Measurements from ENCODE around the gene USH2A.

The USH2A gene

GRCh38 chr1:215987092-215987875 lies 436.0 kb downstream of the USH2A start:
- Histone ChIP-seq H3K36me3 (ENCODE audit: insufficient read depth, low read length) (no peaks in the 10 kb centered on the region), H3K4me2 (ENCODE audit: low read depth, low read length, poor library complexity, severe bottlenecking) (no peak overlapping the region), H4K20me1 (ENCODE audit: insufficient read depth, low read length, poor library complexity, severe bottlenecking) (no peaks in the 10 kb centered on the region), H3F3A (ENCODE audit: low read depth) (no peaks in the 10 kb centered on the region), H3K4me1 (ENCODE audit: insufficient read depth, low read length, poor library complexity, severe bottlenecking) (no peaks in the 10 kb centered on the region), H3K9me3 (ENCODE audit: insufficient read depth, low read depth, low read length) (no peaks in the 10 kb centered on the region), H2AFZ (ENCODE audit: low read length) (no peak overlapping the region), H3K9me2 (replicated peaks; ENCODE audit: low read depth, low read length) (no peaks in the 10 kb centered on the region), H3K9ac (ENCODE audit: low read depth, low read length, poor library complexity, severe bottlenecking) (no peak overlapping the region), H3K79me2 (ENCODE audit: insufficient read depth, low read length) (no peaks in the 10 kb centered on the region), H3K4me3 (ENCODE audit: low read length, poor library complexity, severe bottlenecking) (no peak overlapping the region), H3K27me3 (ENCODE audit: insufficient read depth, low read length, poor library complexity, severe bottlenecking) (no peaks in the 10 kb centered on the region)
- TF ChIP-seq EZH2phosphoT487 (IDR thresholded peaks at IDR 0.05; ENCODE audit: borderline replicate concordance) = no peak
- TF ChIP-seq, protein P1, sequence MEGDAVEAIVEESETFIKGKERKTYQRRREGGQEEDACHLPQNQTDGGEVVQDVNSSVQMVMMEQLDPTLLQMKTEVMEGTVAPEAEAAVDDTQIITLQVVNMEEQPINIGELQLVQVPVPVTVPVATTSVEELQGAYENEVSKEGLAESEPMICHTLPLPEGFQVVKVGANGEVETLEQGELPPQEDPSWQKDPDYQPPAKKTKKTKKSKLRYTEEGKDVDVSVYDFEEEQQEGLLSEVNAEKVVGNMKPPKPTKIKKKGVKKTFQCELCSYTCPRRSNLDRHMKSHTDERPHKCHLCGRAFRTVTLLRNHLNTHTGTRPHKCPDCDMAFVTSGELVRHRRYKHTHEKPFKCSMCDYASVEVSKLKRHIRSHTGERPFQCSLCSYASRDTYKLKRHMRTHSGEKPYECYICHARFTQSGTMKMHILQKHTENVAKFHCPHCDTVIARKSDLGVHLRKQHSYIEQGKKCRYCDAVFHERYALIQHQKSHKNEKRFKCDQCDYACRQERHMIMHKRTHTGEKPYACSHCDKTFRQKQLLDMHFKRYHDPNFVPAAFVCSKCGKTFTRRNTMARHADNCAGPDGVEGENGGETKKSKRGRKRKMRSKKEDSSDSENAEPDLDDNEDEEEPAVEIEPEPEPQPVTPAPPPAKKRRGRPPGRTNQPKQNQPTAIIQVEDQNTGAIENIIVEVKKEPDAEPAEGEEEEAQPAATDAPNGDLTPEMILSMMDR (conservative IDR thresholded peaks at IDR 0.05; ENCODE audit: low read length) = no peak

DNA sequence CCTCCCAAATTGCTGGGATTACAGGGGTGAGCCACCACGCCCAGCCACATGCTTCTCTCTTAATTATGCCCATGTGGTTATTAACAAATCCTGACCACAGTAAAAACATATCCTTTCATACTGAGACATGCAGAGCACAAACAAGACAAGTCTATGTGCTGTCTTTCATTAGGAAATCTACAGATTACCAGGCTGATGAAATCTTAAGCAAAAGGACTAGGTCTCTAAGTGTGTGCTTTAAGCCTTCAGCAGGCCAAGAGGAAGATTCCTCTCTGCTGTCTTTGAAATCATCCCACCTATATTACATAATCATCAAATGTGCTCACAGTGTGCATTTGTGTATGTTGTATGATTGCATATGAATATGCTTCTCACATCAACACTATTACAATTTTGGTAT lies 436.8 kb downstream of the USH2A start:
- Histone ChIP-seq H3K27me3 (ENCODE audit: insufficient read depth, low read length, poor library complexity, severe bottlenecking) (no peaks in the 10 kb centered on the region), H3K4me3 (ENCODE audit: low read length, poor library complexity, severe bottlenecking) (no peak overlapping the region), H2AFZ (ENCODE audit: low read length) (no peak overlapping the region), H3K9ac (ENCODE audit: low read depth, low read length, poor library complexity, severe bottlenecking) (no peak overlapping the region), H3F3A (ENCODE audit: low read depth) (no peaks in the 10 kb centered on the region), H3K4me2 (ENCODE audit: low read depth, low read length, poor library complexity, severe bottlenecking) (no peak overlapping the region), H4K20me1 (ENCODE audit: insufficient read depth, low read length, poor library complexity, severe bottlenecking) (no peaks in the 10 kb centered on the region), H3K9me2 (replicated peaks; ENCODE audit: low read depth, low read length) (no peaks in the 10 kb centered on the region), H3K36me3 (ENCODE audit: insufficient read depth, low read length) (no peaks in the 10 kb centered on the region), H3K79me2 (ENCODE audit: insufficient read depth, low read length) (no peaks in the 10 kb centered on the region), H3K4me1 (ENCODE audit: insufficient read depth, low read length, poor library complexity, severe bottlenecking) (no peaks in the 10 kb centered on the region), H3K9me3 (ENCODE audit: insufficient read depth, low read depth, low read length) (no peaks in the 10 kb centered on the region)
- TF ChIP-seq, protein P1 (conservative IDR thresholded peaks at IDR 0.05; ENCODE audit: low read length) = no peak
- no peak for TF ChIP-seq EZH2phosphoT487 (IDR thresholded peaks at IDR 0.05; ENCODE audit: borderline replicate concordance)

- Histone ChIP-seq H3K27me3 (ENCODE audit: insufficient read depth, low read length, poor library complexity, severe bottlenecking) (no peaks in the 10 kb centered on the region), H3K4me2 (ENCODE audit: low read depth, low read length, poor library complexity, severe bottlenecking) (no peak overlapping the region), H2AFZ (ENCODE audit: low read length) (no peak overlapping the region), H3K4me3 (ENCODE audit: low read length, poor library complexity, severe bottlenecking) (no peak overlapping the region), H3F3A (ENCODE audit: low read depth) (no peaks in the 10 kb centered on the region), H3K4me1 (ENCODE audit: insufficient read depth, low read length, poor library complexity, severe bottlenecking) (no peaks in the 10 kb centered on the region), H4K20me1 (ENCODE audit: insufficient read depth, low read length, poor library complexity, severe bottlenecking) (no peaks in the 10 kb centered on the region), H3K36me3 (ENCODE audit: insufficient read depth, low read length) (no peaks in the 10 kb centered on the region), H3K79me2 (ENCODE audit: insufficient read depth, low read length) (no peaks in the 10 kb centered on the region), H3K9me2 (replicated peaks; ENCODE audit: low read depth, low read length) (no peaks in the 10 kb centered on the region), H3K9ac (ENCODE audit: low read depth, low read length, poor library complexity, severe bottlenecking) (no peak overlapping the region), H3K9me3 (ENCODE audit: insufficient read depth, low read depth, low read length) (no peaks in the 10 kb centered on the region)
- TF ChIP-seq, protein P1 (conservative IDR thresholded peaks at IDR 0.05; ENCODE audit: low read length) = no peak
- TF ChIP-seq EZH2phosphoT487 (IDR thresholded peaks at IDR 0.05; ENCODE audit: borderline replicate concordance) = no peak
These were observed 439.6 kb downstream of the USH2A start for GRCh38 chr1:215983680-215984079.
